Uterine smooth muscle cell (primary cell): Measurements from ENCODE around the gene ECEL1. TPM values are rescaled to one million over a fixed set of nuclear protein-coding genes. Genes with fewer than 3 reads are reported as not detected.

Source experiments
- total RNA-seq: library from RNA; depleted of rRNA; stranded (reverse); fragments of >200 nt; gene quantifications from 2 replicates; pipeline ENCODE4 v1.2.3, GENCODE V29; 2014

The ECEL1 gene
- not detected in 2 replicates for total RNA-seq

GRCh38 chr2:232487385-232488096 lies at the start of gene ECEL1:
ECEL1 (minus strand) TSS chr2:232487834; CDS start chr2:232486653, 1,181 bp downstream.

GRCh38 chr2:232525791-232526371 lies 38.2 kb upstream of the ECEL1 start, which contains the start of gene CHRND:
CHRND (plus strand) TSS chr2:232526160; CDS start chr2:232526216, 56 bp downstream.

GRCh38 chr2:232519581-232520438 lies 32.2 kb upstream of the ECEL1 start, which contains the start of gene PRSS56:
PRSS56 (plus strand) TSS chr2:232520388; CDS start chr2:232520599, 211 bp downstream.

GRCh38 chr2:232455426-232456255 lies 32.0 kb downstream of the ECEL1 start, which contains the start of gene ALPI:
ALPI (plus strand) TSS chr2:232456153; CDS start chr2:232456200, 47 bp downstream.

Other genes starting within 250 kb of the ECEL1 start
- gene ALPP, start 109.1 kb downstream of the ECEL1 start, total RNA-seq = not detected in 2 replicates
- not detected in 2 replicates for gene ALPG, start 81.0 kb downstream of the ECEL1 start, total RNA-seq
- not detected in 2 replicates for gene ALPI, start 31.7 kb downstream of the ECEL1 start, total RNA-seq
- gene PRSS56, start 32.6 kb upstream of the ECEL1 start, total RNA-seq = not detected in 2 replicates
- not detected in 2 replicates for gene CHRND, start 38.3 kb upstream of the ECEL1 start, total RNA-seq
- not detected in 2 replicates for gene CHRNG, start 51.9 kb upstream of the ECEL1 start, total RNA-seq
- gene TIGD1, start 62.7 kb upstream of the ECEL1 start, total RNA-seq = 2.6 and 3.0 TPM in 2 replicates
- gene EIF4E2, start 62.9 kb upstream of the ECEL1 start, total RNA-seq = 96.3 and 135 TPM in 2 replicates
- 0.12 TPM in 1 of 2 replicates, not detected in the other for gene EFHD1, start 145.8 kb upstream of the ECEL1 start, total RNA-seq
- 68.5 and 74.1 TPM in 2 replicates for gene GIGYF2, start 209.5 kb upstream of the ECEL1 start, total RNA-seq